K562 (cell line): Measurements from ENCODE around the gene IL3RA. TPM values are rescaled to one million over a fixed set of nuclear protein-coding genes. Genes with fewer than 3 reads are reported as not detected.

ENCODE experiments used
- ATAC-seq: fragments of 200-7000 bp; cut with Tn5 transposase; 3 replicates; pipeline ENCODE4 v1.9.1; 2020; ENCODE audit warnings: moderate library complexity
- BruUV-seq: library from RNA; stranded (reverse); fragments of 400-500 nt; replicated peaks from 2 replicates; lab custom pipeline; 2021; lab: Mats Ljungman, UMichigan
- CTCF ChIA-PET: fragments of 300-600 bp; formaldehyde crosslinking; extraction: SDS; loops from one replicate; lab custom pipeline; 2021; ENCODE audit warnings: low intra/inter-chr PET ratio; lab: Yijun Ruan, JAX
- POLR2A ChIA-PET: fragments of 300-600, 350-650 bp; sonication (Branson Sonifier 250); formaldehyde crosslinking; extraction: SDS; loops from one replicate; lab custom pipeline; 2021; ENCODE audit warnings: antibody characterized with exemption, inconsistent platforms; lab: Yijun Ruan, JAX
- DNase-seq, 4 experiments: peaks; one replicate each; pipeline versions ENCODE4 v3.0.0 to v3.0.0-alpha.2; 2011 to 2018; ENCODE audit warnings: low spot score in 3 of 4, mixed read lengths in 3 of 4; ENCODE audit errors: extremely low read depth in 1 of 4
- FAIRE-seq: peaks from 2 replicates; lab custom pipeline; 2011; peaks lifted over from hg19 to GRCh38; lab: Jason Lieb, UNC
- H2AFZ ChIP-seq: 2 replicates; pipeline ENCODE4 v1.6.0; 2011; ENCODE audit warnings: low read depth, low read length, control low read depth, inconsistent platforms
- H3K27ac ChIP-seq: fragments of 200-600 bp; 3 replicates; pipeline ENCODE4 v1.8.0; 2011; ENCODE audit warnings: low read depth, mild to moderate bottlenecking, control low read depth, inconsistent platforms, low read length, moderate library complexity, mixed read lengths; ENCODE audit errors: extremely low read depth
- H3K27me3 ChIP-seq, 2 experiments: fragments of 300-600 bp in 1 of 2; 2 replicates in 1 of 2; 3 replicates in 1 of 2; pipeline versions ENCODE4 v1.6.0 to v1.8.0; 2011; ENCODE audit warnings: inconsistent platforms in 2 of 2, low read length in 2 of 2, mild to moderate bottlenecking in 1 of 2, mixed read lengths in 1 of 2, moderate library complexity in 1 of 2; ENCODE audit not compliant: control insufficient read depth in 2 of 2, insufficient read depth in 2 of 2
- H3K36me3 ChIP-seq: fragments of 300-600 bp; 3 replicates; pipeline ENCODE4 v1.8.0; 2011; ENCODE audit warnings: mild to moderate bottlenecking, low read length, inconsistent platforms; ENCODE audit not compliant: control insufficient read depth, insufficient read depth
- H3K4me1 ChIP-seq, 2 experiments: fragments of 200-600 bp in 1 of 2; replicated peaks in 1 of 2; 2 replicates in 1 of 2; 3 replicates in 1 of 2; pipeline versions ENCODE4 v1.5.1 to v1.8.0; 2011; ENCODE audit warnings: inconsistent platforms in 2 of 2, low read length in 2 of 2, mild to moderate bottlenecking in 1 of 2, mixed read lengths in 1 of 2, moderate library complexity in 1 of 2; ENCODE audit not compliant: control insufficient read depth in 2 of 2, insufficient read depth in 2 of 2
- H3K4me2 ChIP-seq: 2 replicates; pipeline ENCODE4 v1.6.1; 2011; ENCODE audit warnings: low read length, control low read depth, inconsistent platforms, mixed read lengths; ENCODE audit not compliant: insufficient read depth
- H3K4me3 ChIP-seq: fragments of 200-600 bp; sonication (generic), shearing (Covaris generic); 2 replicates; pipeline ENCODE4 v1.5.1; 2016; ENCODE audit warnings: control low read depth, inconsistent platforms
- H3K79me2 ChIP-seq: fragments of 200-600 bp; 3 replicates; pipeline ENCODE4 v1.8.0; 2011; ENCODE audit warnings: low read length, inconsistent platforms; ENCODE audit not compliant: control insufficient read depth, insufficient read depth
- H3K9ac ChIP-seq, 2 experiments: 2 replicates each; pipeline versions ENCODE4 v1.6.0 to v1.6.1; 2011; ENCODE audit warnings: low read depth in 2 of 2, low read length in 2 of 2, control low read depth in 1 of 2, inconsistent platforms in 1 of 2, mild to moderate bottlenecking in 1 of 2, mixed read lengths in 1 of 2; ENCODE audit not compliant: insufficient read depth in 1 of 2
- H3K9me1 ChIP-seq: one replicate; pipeline ENCODE4 v1.6.0; 2011; ENCODE audit warnings: inconsistent platforms, mild to moderate bottlenecking, low read length, moderate library complexity; ENCODE audit not compliant: control insufficient read depth, insufficient read depth
- H3K9me3 ChIP-seq: replicated peaks from 2 replicates; pipeline ENCODE4 v1.5.1; 2011; ENCODE audit warnings: low read depth, low read length, inconsistent platforms; ENCODE audit not compliant: control insufficient read depth, insufficient read depth
- H4K20me1 ChIP-seq: replicated peaks from 2 replicates; pipeline ENCODE4 v1.6.1; 2011; ENCODE audit warnings: low read length, inconsistent platforms, mixed read lengths; ENCODE audit not compliant: control insufficient read depth, insufficient read depth
- BRD4 ChIP-seq: fragments of 200-600 bp; sonication (generic); IDR thresholded peaks from 2 replicates; pipeline ENCODE4 v1.6.1; 2017; ENCODE audit warnings: inconsistent platforms
- CBFA2T3 ChIP-seq: fragments of 450-650 bp; IDR thresholded peaks from 2 replicates; pipeline ENCODE4 v1.6.1; 2017
- CCAR2 ChIP-seq: fragments of 200-400 bp; formaldehyde crosslinking; IDR thresholded peaks from 2 replicates; pipeline ENCODE4 v1.6.1; 2017; ENCODE audit warnings: mild to moderate bottlenecking, low read depth, low read length
- HDAC6 ChIP-seq: IDR thresholded peaks from 2 replicates; pipeline ENCODE4 v1.6.1; 2012; ENCODE audit warnings: low read depth, mild to moderate bottlenecking, control low read depth, inconsistent platforms, low read length, moderate library complexity
- HLTF ChIP-seq: fragments of 450-650 bp; IDR thresholded peaks from 2 replicates; pipeline ENCODE4 v1.6.1; 2016
- IRF2 ChIP-seq: sonication (generic); formaldehyde crosslinking; IDR thresholded peaks from 2 replicates; pipeline ENCODE4 v1.8.1; 2022; ENCODE audit warnings: mild to moderate bottlenecking, missing genetic modification reagents
- LARP7 ChIP-seq: fragments of 450-650 bp; IDR thresholded peaks from 2 replicates; pipeline ENCODE4 v1.6.1; 2016
- POLR2G ChIP-seq: fragments of 200-400 bp; formaldehyde crosslinking; IDR thresholded peaks from 2 replicates; pipeline ENCODE4 v1.6.1; 2017; ENCODE audit warnings: low read depth, mild to moderate bottlenecking, antibody characterized with exemption, low read length, moderate library complexity
- PTBP1 ChIP-seq: fragments of 200-400 bp; formaldehyde crosslinking; IDR thresholded peaks from 2 replicates; pipeline ENCODE4 v1.6.1; 2017; ENCODE audit warnings: low read depth, low read length
- TARDBP ChIP-seq: fragments of 450-650 bp; IDR thresholded peaks from 2 replicates; pipeline ENCODE4 v1.6.1; 2016
- ZNF384 ChIP-seq: IDR thresholded peaks from 2 replicates; pipeline ENCODE4 v1.6.1; 2012; ENCODE audit warnings: low read depth, low read length, improper control_type of control experiment
- ZNF830 ChIP-seq: fragments of 250-450 bp; sonication (Bioruptor Pico); IDR thresholded peaks from 2 replicates; pipeline ENCODE4 v1.5.0; 2021; ENCODE audit warnings: mild to moderate bottlenecking
- WGBS: fragments of 100-300 bp; shearing (Covaris generic); methylation state at CpG from one replicate; pipeline ENCODE4 v1.1.6; 2016; ENCODE audit warnings: low coverage, mixed read lengths; ENCODE audit not compliant: insufficient coverage; ENCODE audit errors: missing lambda C conversion rate; 5-methylcytosine and 5-hydroxymethylcytosine counted together
- in situ Hi-C: fragments of 300-500 bp; cut with MboI; formaldehyde crosslinking; loops from 4 replicates; pipeline ENCODE4 v1.15.0; 2018; ENCODE audit warnings: inconsistent platforms, mixed read lengths
- intact Hi-C: fragments of 100-400 bp; cut with micrococcal nuclease; formaldehyde crosslinking; loops from 2 replicates; pipeline ENCODE4 v1.14.2; 2022
- polyA plus RNA-seq, 8 experiments: library from polyadenylated mRNA; depleted of rRNA in 4 of 8; stranded (reverse) in 5 of 8; unstranded in 3 of 8; fragments of >200 nt; fragmentation: Nextera tagmentation in 2 of 8; fragmentation: Illumina TruSeq in 1 of 8; extraction: Ambion mirVana in 2 of 8; extraction: Trizol in 1 of 8; gene quantifications; 2 replicates each; pipeline versions ENCODE4 v1.2.1 to v1.2.3, GENCODE V29; 2011 to 2014; ENCODE audit warnings: inconsistent platforms in 1 of 8, missing spikeins in 1 of 8
- total RNA-seq, 7 experiments: library from RNA; depleted of rRNA in 6 of 7; stranded (reverse); fragments of >200 nt in 6 of 7; fragmentation: Illumina TruSeq in 2 of 7; extraction: Trizol in 2 of 7; gene quantifications; 2 replicates each; pipeline versions ENCODE4 v1.2.1 to v1.2.3, GENCODE V29; 2011 to 2021; ENCODE audit warnings: low replicate concordance in 1 of 7

IL3RA gene
- total and polyA plus RNA-seq, 9 of the 15 experiments (the other 6 are each of a cell fraction or from before 2014, with no cell fraction given) = not detected

- no peak overlapping the region for H3K27ac ChIP-seq
- peaks cover 17% of the 10 kb centered on the region; the same call in 2 of the 3 replicates for H3K36me3 ChIP-seq
- peaks cover 0 to 9% of the 10 kb centered on the region in 2 experiments; a peak in 2 of 5 replicates for H3K4me1 ChIP-seq
- DNase-seq = peak in 1 of 4 experiments; percentile 12
- no TSS peak for BruUV-seq
- no peak overlapping the region for H3K4me3 ChIP-seq
- CTCF ChIA-PET = no interaction called here
- no peak for TF ChIP-seq CCAR2
- TF ChIP-seq CBFA2T3 = peak; percentile 0; the same call in 1 of the 2 replicates
- no peak for TF ChIP-seq ZNF830 (CRISPR knock-in tag)
- TF ChIP-seq IRF2 (CRISPR knock-in tag) = no peak
- TF ChIP-seq HLTF = no peak
- TF ChIP-seq POLR2G = peak; percentile 62
- no peak for TF ChIP-seq TARDBP
- no peak for TF ChIP-seq HDAC6
- no peak for TF ChIP-seq ZNF384
- TF ChIP-seq BRD4 = no peak
- TF ChIP-seq PTBP1 = peak; percentile 77; the same call in 1 of the 2 replicates
- no peak for TF ChIP-seq LARP7
- H4K20me1 ChIP-seq = no peaks in the 10 kb centered on the region
- ATAC-seq = peak; percentile 45
- 44% methylated on average over 5 of the region's 14 CpGs for WGBS
- no peak for FAIRE-seq
- in situ Hi-C loops = no loop called here
- H3K9me1 ChIP-seq = no peaks in the 10 kb centered on the region
- H3K9me3 ChIP-seq = no peaks in the 10 kb centered on the region; the same call in 1 of the 2 replicates
- intact Hi-C loops = no loop called here
- no peak overlapping the region for H2AFZ ChIP-seq
- H3K79me2 ChIP-seq = no peaks in the 10 kb centered on the region
- peak overlapping the region in 1 of 2 experiments; percentile 76; a peak in 1 of 4 replicates for H3K9ac ChIP-seq
- no peak overlapping the region for H3K4me2 ChIP-seq
- H3K27me3 ChIP-seq = no peaks in the 10 kb centered on the region
- POLR2A ChIA-PET = no interaction called here
These were observed 83.8 kb downstream of the IL3RA start for GRCh38 chrX:1420371-1420770.
